ENCODE measurements around the gene GYG2. TPM values are rescaled to one million over a fixed set of nuclear protein-coding genes. Genes with fewer than 3 reads are reported as not detected.
A peak's percentile ranks its signal among the peaks of the same experiment; 100 is the strongest.

The GYG2 gene
- total RNA-seq, 1 donor from 2014 or later: 1.3 TPM

- H3K36me3 ChIP-seq: no peaks in the 10 kb centered on the region
- intact Hi-C loops (cut with DNase I): no loop called here
- no peaks in the 10 kb centered on the region for H3K27me3 ChIP-seq (ENCODE audit: low read depth)
- H3K27ac ChIP-seq: no peak overlapping the region
- no peaks in the 10 kb centered on the region for H3K9me3 ChIP-seq
- TF ChIP-seq CTCF (IDR thresholded peaks at IDR 0.05): peak; percentile 38
- H3K4me3 ChIP-seq: no peak overlapping the region
- DNase-seq: no peak
- ATAC-seq: peak in 1 of 2 donors; percentile 40
- H3K4me1 ChIP-seq: no peaks in the 10 kb centered on the region
Observed at GRCh38 chrX:2875798-2876399, 47.2 kb downstream of the GYG2 start.

- DNase-seq: no peak
- Histone ChIP-seq H3K4me1 (no peaks in the 10 kb centered on the region), H3K4me3 (no peak overlapping the region), H3K9me3 (no peaks in the 10 kb centered on the region), H3K36me3 (no peaks in the 10 kb centered on the region), H3K27ac (no peak overlapping the region), H3K27me3 (ENCODE audit: low read depth) (no peaks in the 10 kb centered on the region)
- no peak for TF ChIP-seq CTCF (IDR thresholded peaks at IDR 0.05)
- no peak for ATAC-seq
- intact Hi-C loops (cut with DNase I): no loop called here
Observed at GRCh38 chrX:2878563-2878962, 49.8 kb downstream of the GYG2 start.

GRCh38 chrX:2879670-2880069, 50.9 kb downstream of the GYG2 start:
- intact Hi-C loops (cut with DNase I): no loop called here
- TF ChIP-seq CTCF (IDR thresholded peaks at IDR 0.05): no peak
- DNase-seq (no peak), ATAC-seq (no peak)
- H3K9me3 ChIP-seq: no peaks in the 10 kb centered on the region
- no peaks in the 10 kb centered on the region for H3K27me3 ChIP-seq (ENCODE audit: low read depth)
- no peaks in the 10 kb centered on the region for H3K36me3 ChIP-seq
- no peak overlapping the region for H3K4me3 ChIP-seq
- no peaks in the 10 kb centered on the region for H3K4me1 ChIP-seq
- H3K27ac ChIP-seq: no peak overlapping the region

GRCh38 chrX:2883770-2884169, 55.0 kb downstream of the GYG2 start:
- no peaks in the 10 kb centered on the region for H3K9me3 ChIP-seq

GRCh38 chrX:2888309-2888708, 59.6 kb downstream of the GYG2 start:
- no peaks in the 10 kb centered on the region for H3K27me3 ChIP-seq (ENCODE audit: low read depth)
- H3K27ac ChIP-seq: no peak overlapping the region
- no peak for TF ChIP-seq CTCF (IDR thresholded peaks at IDR 0.05)
- no peaks in the 10 kb centered on the region for H3K36me3 ChIP-seq
- intact Hi-C loops (cut with DNase I): no loop called here
- H3K9me3 ChIP-seq: no peaks in the 10 kb centered on the region
- H3K4me3 ChIP-seq: no peak overlapping the region
- H3K4me1 ChIP-seq: no peaks in the 10 kb centered on the region
- DNase-seq (no peak), ATAC-seq (peak in 1 of 2 donors; percentile 39)

More at GRCh38 chrX:2883770-2884169, 55.0 kb downstream of the GYG2 start:
- DNase-seq (no peak), ATAC-seq (no peak)
- H3K4me1 ChIP-seq: no peaks in the 10 kb centered on the region
- no peak overlapping the region for H3K4me3 ChIP-seq
- no peaks in the 10 kb centered on the region for H3K36me3 ChIP-seq
- intact Hi-C loops (cut with DNase I): no loop called here
- H3K27me3 ChIP-seq (ENCODE audit: low read depth): no peaks in the 10 kb centered on the region
- H3K27ac ChIP-seq: no peak overlapping the region
- TF ChIP-seq CTCF (IDR thresholded peaks at IDR 0.05): no peak

All from lower lobe of right lung (tissue), 2 donors.